NK-92 (cell line): Measurements from ENCODE around the gene SPG11.
"Not testable (repeated sequence)": the region's sequence is repeated elsewhere in the genome, so short reads cannot be mapped to it uniquely, and the experiment has no call there.

Source experiments
- DNase-seq: peaks from one replicate; lab custom pipeline; 2025; ENCODE audit not compliant: unreplicated experiment; lab: John Stamatoyannopoulos, UW

The SPG11 gene, protein sequence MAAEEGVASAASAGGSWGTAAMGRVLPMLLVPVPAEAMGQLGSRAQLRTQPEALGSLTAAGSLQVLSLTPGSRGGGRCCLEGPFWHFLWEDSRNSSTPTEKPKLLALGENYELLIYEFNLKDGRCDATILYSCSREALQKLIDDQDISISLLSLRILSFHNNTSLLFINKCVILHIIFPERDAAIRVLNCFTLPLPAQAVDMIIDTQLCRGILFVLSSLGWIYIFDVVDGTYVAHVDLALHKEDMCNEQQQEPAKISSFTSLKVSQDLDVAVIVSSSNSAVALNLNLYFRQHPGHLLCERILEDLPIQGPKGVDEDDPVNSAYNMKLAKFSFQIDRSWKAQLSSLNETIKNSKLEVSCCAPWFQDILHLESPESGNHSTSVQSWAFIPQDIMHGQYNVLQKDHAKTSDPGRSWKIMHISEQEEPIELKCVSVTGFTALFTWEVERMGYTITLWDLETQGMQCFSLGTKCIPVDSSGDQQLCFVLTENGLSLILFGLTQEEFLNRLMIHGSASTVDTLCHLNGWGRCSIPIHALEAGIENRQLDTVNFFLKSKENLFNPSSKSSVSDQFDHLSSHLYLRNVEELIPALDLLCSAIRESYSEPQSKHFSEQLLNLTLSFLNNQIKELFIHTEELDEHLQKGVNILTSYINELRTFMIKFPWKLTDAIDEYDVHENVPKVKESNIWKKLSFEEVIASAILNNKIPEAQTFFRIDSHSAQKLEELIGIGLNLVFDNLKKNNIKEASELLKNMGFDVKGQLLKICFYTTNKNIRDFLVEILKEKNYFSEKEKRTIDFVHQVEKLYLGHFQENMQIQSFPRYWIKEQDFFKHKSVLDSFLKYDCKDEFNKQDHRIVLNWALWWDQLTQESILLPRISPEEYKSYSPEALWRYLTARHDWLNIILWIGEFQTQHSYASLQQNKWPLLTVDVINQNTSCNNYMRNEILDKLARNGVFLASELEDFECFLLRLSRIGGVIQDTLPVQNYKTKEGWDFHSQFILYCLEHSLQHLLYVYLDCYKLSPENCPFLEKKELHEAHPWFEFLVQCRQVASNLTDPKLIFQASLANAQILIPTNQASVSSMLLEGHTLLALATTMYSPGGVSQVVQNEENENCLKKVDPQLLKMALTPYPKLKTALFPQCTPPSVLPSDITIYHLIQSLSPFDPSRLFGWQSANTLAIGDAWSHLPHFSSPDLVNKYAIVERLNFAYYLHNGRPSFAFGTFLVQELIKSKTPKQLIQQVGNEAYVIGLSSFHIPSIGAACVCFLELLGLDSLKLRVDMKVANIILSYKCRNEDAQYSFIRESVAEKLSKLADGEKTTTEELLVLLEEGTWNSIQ (N-terminal part only)

DNA sequence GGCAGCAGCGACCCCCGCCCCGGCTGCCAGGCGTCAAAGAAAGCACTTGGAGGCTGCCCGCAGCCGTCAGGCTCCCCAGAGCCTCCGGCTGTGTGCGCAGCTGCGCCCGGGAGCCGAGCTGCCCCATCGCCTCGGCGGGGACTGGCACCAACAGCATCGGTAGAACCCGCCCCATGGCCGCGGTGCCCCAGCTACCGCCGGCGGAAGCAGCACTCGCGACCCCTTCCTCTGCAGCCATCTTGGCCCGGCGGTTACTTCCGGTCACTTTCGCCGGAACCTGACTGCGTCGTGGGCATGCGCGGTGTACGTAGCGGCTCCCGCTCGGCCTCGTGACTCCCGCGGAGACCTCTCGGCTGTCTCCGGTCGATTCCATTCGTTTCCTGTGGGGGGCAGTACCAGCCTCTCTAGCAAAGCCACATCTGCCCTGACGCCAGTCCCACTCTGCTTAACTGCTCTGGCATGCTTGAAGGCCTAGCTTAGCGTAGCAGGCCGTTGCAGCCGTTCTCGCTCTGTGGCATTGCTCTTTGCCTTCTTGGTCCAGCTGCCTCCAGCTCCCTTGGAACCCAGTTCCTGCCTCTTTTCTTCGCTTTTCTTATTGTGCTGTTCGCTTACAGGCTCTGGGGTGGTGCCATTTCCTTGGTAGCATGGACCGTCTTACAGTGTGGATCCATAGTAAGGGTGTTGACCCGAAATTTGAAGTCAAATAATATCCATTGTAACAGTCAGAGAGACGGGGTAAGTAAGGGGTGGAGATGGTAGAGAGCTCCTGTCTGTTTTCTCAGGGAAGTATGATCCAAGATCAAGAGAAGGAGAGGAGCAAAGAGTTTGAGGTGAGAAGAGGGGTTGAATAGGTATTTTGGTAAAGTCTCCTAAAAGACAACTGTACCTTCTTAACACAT, at the start of gene SPG11:
TSS of gene SPG11 (minus strand) at position 253 of the 899 bp plus-strand sequence. CDS start at position 238, 15 bp downstream.
- peak; percentile 74 for DNase-seq

DNA sequence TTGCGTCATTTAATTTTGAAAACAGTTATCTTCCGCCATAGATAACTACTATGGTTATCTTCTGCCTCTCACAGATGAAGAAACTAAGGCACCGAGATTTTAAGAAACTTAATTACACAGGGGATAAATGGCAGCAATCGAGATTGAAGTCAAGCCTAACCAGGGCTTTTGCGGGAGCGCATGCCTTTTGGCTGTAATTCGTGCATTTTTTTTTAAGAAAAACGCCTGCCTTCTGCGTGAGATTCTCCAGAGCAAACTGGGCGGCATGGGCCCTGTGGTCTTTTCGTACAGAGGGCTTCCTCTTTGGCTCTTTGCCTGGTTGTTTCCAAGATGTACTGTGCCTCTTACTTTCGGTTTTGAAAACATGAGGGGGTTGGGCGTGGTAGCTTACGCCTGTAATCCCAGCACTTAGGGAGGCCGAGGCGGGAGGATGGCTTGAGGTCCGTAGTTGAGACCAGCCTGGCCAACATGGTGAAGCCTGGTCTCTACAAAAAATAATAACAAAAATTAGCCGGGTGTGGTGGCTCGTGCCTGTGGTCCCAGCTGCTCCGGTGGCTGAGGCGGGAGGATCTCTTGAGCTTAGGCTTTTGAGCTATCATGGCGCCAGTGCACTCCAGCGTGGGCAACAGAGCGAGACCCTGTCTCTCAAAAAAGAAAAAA, 49.0 kb upstream of the SPG11 start:
- DNase-seq: no peak

DNA sequence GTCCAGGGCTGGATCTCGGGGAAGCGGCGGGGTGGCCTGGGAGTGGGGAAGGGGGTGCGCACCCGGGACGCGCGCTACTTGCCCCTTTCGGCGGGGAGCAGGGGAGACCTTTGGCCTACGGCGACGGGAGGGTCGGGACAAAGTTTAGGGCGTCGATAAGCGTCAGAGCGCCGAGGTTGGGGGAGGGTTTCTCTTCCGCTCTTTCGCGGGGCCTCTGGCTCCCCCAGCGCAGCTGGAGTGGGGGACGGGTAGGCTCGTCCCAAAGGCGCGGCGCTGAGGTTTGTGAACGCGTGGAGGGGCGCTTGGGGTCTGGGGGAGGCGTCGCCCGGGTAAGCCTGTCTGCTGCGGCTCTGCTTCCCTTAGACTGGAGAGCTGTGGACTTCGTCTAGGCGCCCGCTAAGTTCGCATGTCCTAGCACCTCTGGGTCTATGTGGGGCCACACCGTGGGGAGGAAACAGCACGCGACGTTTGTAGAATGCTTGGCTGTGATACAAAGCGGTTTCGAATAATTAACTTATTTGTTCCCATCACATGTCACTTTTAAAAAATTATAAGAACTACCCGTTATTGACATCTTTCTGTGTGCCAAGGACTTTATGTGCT, 48.4 kb upstream of the SPG11 start:
- DNase-seq: no peak

DNA sequence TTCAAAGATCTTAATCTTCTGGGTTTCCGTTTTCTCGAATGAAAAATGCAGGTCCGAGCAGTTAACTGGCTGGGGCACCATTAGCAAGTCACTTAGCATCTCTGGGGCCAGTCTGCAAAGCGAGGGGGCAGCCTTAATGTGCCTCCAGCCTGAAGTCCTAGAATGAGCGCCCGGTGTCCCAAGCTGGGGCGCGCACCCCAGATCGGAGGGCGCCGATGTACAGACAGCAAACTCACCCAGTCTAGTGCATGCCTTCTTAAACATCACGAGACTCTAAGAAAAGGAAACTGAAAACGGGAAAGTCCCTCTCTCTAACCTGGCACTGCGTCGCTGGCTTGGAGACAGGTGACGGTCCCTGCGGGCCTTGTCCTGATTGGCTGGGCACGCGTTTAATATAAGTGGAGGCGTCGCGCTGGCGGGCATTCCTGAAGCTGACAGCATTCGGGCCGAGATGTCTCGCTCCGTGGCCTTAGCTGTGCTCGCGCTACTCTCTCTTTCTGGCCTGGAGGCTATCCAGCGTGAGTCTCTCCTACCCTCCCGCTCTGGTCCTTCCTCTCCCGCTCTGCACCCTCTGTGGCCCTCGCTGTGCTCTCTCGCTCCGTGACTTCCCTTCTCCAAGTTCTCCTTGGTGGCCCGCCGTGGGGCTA, 47.8 kb upstream of the SPG11 start, which contains the start of the genes B2M and PATL2:
TSS of gene B2M (plus strand) at position 422 of the 647 bp plus-strand sequence. CDS start at position 452, 30 bp downstream.
TSS of gene PATL2 (minus strand) at position 228 of the 647 bp plus-strand sequence. CDS start 34,833 bp downstream, outside the sequence.
- DNase-seq: peak; percentile 61

DNA sequence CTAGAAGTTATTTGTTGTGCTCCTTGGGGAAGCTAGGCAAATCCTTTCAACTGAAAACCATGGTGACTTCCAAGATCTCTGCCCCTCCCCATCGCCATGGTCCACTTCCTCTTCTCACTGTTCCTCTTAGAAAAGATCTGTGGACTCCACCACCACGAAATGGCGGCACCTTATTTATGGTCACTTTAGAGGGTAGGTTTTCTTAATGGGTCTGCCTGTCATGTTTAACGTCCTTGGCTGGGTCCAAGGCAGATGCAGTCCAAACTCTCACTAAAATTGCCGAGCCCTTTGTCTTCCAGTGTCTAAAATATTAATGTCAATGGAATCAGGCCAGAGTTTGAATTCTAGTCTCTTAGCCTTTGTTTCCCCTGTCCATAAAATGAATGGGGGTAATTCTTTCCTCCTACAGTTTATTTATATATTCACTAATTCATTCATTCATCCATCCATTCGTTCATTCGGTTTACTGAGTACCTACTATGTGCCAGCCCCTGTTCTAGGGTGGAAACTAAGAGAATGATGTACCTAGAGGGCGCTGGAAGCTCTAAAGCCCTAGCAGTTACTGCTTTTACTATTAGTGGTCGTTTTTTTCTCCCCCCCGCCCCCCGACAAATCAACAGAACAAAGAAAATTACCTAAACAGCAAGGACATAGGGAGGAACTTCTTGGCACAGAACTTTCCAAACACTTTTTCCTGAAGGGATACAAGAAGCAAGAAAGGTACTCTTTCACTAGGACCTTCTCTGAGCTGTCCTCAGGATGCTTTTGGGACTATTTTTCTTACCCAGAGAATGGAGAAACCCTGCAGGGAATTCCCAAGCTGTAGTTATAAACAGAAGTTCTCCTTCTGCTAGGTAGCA, 47.0 kb upstream of the SPG11 start:
- no peak for DNase-seq

DNA sequence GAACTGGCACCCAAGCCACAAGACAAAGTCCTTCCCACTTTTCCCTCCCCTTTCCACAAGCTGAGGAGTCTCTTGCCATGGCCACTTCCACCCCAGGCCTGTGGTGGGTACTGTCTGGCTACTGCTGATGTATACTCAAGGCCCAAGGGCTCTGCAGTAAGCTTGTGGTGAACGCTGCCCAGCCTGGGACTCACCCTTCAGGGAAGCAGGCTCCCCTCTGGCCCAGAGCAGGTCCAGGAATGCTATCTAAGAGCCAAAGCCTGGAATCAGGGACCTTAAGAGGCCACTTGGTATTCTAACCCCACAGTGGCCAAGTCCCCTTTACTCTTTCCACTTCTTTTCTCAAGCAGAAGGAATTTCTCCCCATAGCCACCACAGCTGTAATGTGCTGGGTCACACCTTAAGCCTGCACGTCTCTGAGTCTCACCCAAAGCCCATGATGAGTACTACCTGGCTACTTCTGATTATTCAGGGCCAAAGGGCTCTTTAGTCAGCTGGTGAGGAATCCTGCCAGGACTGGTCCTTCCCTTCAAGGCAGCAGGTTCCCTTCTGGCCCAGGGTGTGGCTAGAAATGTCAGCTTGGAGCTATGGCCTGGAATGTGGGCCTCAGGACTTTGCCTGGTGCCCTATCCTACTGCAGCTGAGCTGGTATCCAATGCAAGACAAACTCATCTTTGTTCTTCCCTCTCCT, 43.6 kb upstream of the SPG11 start:
- DNase-seq: no peak

DNA sequence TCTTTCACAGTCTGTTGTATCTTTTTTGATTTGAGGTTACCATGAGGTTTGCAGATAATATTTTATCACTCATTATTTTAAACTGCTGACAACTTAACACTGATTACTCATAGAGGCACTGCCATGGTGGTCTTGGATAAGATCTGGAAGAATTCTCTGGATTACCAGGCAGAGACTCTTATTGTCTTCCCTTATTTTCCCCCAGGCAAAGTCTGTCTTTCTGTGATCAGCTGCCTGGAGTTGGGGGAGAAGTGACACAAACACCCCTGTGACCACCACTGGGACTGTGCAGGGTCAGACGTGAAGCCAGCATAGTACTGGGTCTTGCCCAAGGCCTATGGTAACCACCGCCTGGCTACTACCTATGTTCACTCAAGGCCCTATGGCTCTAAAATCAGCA, 42.9 kb upstream of the SPG11 start:
- DNase-seq: no peak

DNA sequence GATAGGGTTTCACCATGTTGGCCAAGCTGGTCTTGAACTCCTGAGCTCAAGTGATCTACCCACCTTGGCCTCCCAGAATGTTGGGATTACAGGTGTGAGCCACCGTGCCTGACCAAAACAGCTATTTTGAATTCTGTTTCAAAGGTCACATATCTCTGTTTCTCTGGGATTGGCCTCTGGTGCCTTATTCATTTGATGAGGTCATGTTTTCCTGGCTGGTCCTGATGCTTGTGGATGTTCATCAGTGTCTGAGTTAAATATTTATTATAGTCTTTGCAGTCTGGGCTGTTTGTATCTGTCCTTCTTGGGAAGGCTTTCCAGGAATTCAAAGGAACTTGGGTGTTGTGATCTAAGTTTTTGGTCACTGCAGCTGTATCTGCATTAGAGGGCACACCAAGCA, 42.5 kb upstream of the SPG11 start:
- DNase-seq: no peak

DNA sequence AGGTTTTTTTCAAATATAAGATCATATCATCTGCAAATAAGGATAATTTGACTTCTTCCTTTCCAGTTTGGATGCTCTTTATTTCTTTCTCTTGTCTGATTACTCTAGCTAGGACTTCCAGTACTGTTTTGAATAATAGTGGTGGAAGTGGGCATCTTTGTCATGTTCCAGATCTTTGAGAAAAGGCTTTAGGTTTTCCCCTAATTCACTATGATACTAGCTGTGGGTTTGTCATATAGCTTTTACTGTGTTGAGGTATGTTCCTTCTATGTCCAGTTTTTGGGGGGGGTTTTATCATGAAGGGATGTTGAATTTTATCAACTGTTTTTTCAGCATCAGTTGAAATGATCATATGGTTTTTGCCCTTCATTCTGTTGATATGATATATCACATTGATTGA, 37.2 kb upstream of the SPG11 start:
- not testable (repeated sequence) for DNase-seq

DNA sequence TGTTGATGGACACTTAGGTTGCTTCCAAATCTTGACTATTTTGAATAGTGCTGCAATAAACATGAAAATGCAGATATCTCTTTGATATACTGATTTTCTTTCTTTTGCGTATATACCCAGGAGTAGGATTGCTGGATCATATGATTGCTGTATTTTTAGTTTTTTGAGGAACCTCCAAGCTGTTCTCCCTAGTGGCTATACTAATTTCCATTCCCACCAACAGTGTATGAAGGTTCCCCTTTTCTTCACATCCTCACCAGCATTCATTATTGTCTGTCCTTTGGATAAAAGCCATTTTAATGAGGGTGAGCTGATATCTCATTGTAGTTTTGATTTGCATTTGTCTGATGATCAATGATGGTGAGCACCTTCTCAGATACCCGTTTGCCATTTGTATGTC, 35.2 kb upstream of the SPG11 start:
- DNase-seq: no peak

DNA sequence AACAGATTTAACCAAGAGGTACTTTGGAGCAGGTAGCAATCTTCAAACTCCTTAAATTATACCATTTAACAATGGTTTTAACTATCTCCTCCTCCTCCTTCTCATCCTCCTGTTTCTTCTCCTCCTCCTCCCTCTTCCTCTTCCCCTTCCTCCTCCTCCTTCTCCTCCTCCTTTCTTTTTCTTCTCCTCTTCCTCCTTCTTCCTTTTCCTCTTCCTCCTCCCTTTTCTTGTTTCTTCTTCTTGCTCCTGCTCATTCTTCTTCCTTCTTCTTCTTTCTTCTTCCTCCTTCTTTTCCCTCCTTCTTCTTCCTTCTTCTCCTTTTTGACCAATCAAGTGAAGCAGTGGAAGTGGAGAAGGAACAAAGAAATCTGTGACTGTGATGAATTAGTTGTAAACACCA, 33.6 kb upstream of the SPG11 start:
- DNase-seq: no peak

DNA sequence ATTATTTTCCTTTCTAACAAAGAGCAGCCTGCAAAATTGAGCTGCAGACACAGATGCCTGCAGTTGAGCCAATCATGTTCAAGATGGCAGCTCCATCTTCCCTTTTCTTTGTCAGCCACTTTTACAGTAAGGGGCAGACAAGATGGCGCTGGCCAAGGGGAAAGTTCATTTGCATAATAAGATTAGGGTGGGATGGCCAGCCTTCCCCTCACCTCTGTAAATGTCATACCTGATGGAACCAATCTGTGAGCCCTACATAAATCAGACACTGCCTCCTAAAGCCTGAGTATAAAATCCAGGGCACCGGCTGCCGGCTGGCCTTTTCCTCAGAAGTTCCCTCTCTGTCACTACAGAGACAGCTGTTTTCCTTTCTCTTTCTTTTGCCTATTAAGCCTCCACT, 31.8 kb upstream of the SPG11 start:
- DNase-seq: no peak

DNA sequence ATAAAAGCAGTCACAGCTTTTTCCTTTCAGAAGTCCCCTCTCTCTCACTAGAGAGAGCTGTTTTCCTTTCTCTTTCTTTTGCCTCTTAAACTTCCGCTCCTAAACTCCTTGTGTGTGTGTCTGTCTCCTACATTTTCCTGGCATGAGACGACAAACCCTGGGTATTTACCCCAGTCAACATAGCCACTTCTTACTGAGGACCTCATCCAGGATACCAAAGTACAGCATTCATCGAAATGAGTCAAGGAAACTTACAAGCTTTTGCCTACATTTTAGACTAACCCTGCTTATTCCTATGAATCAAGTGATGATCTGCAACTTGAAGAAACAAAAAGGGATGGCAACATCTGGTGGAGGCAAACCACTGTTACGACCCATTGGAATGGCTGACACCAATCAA, 31.0 kb upstream of the SPG11 start:
- no peak for DNase-seq

DNA sequence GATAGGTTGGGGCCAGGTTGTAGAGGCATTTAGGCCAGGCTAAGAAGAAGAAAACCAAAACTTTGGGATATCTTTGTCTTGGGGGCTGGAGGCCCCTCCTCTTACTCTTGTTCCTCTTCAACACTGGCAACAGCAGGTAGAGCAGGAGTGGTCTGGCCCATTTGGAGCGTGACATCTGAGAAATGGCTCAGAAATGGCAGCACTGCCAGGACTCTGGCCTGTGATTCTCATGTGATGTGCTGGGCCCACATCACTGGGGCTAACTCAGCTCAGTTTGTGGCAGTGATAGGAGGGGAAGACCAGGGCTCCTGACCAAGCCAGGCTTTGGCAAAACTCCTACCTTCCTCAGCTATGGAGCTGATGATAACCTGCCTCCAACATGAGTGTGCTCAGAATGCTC, 29.2 kb upstream of the SPG11 start:
- DNase-seq: no peak

DNA sequence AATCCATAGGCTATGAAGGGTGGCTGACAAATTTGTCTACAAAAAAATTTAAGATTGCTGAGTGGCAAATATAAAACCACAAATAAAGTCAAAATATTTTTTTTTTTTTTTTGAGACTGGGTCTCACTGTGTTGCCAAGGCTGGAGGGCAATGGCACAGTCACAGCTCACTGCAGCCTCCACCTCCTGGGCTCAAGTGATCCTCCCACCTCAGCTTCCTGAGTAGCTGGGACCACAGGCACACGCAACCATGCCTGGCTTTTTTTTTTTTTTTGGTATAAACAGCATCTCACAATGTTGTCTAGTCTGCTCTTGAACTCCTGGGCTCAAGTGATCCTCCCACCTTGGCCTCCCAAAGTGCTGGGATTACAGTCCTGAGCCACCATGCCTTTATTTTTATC, 26.8 kb upstream of the SPG11 start:
- not testable (repeated sequence) for DNase-seq

DNA sequence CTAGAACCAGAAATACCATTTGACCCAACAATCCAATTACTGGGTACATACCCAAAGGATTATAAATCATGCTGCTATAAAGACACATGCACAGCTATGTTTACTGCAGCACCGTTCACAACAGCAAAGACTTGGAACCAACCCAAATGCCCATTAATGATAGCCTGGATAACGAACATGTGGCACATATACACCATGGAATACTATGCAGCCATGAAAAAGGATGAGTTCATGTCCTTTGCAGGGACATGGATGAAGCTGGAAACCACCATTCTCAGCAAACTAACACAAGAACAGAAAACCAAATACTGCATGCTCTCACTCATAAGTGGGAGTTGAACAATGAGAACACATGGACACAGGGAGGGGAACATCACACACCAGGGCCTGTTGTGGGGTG, 25.9 kb upstream of the SPG11 start:
- DNase-seq: not testable (repeated sequence)
